ENCODE measurements around the gene PRKN. TPM values are rescaled to one million over a fixed set of nuclear protein-coding genes. Genes with fewer than 3 reads are reported as not detected.

PRKN gene
- total and polyA plus RNA-seq, 2 experiments from 2014 or later, result 2.3 to 3.9 TPM

DNA sequence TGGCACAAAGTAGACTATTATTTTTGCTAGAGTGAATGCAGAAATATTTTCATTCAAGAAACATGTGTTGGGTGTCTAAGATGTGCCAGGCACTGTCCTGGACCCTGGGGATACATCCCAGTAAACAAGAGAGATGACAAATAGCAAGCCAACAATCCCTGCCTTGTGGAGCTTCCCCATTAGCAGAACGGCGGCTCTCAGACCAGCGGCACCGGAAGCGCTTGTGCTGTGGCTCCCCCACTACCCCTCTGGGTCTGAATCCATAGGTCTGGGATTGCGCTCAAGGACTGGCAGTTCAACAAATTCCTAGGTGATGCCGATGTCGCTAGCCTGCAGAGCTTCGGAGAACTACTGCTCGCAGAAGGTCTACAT, 1355.2 kb downstream of the PRKN start:
- H3K4me1 ChIP-seq (ENCODE audit: insufficient read depth), result no peaks in the 10 kb centered on the region
- H3K4me3 ChIP-seq, result no peak overlapping the region
- TF ChIP-seq, protein P1, sequence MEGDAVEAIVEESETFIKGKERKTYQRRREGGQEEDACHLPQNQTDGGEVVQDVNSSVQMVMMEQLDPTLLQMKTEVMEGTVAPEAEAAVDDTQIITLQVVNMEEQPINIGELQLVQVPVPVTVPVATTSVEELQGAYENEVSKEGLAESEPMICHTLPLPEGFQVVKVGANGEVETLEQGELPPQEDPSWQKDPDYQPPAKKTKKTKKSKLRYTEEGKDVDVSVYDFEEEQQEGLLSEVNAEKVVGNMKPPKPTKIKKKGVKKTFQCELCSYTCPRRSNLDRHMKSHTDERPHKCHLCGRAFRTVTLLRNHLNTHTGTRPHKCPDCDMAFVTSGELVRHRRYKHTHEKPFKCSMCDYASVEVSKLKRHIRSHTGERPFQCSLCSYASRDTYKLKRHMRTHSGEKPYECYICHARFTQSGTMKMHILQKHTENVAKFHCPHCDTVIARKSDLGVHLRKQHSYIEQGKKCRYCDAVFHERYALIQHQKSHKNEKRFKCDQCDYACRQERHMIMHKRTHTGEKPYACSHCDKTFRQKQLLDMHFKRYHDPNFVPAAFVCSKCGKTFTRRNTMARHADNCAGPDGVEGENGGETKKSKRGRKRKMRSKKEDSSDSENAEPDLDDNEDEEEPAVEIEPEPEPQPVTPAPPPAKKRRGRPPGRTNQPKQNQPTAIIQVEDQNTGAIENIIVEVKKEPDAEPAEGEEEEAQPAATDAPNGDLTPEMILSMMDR (IDR thresholded peaks at IDR 0.05; ENCODE audit: poor library complexity), result no peak
- TF ChIP-seq EZH2phosphoT487 (IDR thresholded peaks at IDR 0.05; ENCODE audit: low read depth, severe bottlenecking, unreplicated experiment), result no peak
- no peak overlapping the region for H3K27ac ChIP-seq
- no peaks in the 10 kb centered on the region for H4K20me1 ChIP-seq (ENCODE audit: insufficient read depth, poor library complexity, severe bottlenecking)
- no peaks in the 10 kb centered on the region for H3K9me3 ChIP-seq (ENCODE audit: low read depth)
- H3K79me2 ChIP-seq, result no peaks in the 10 kb centered on the region
- H3K27me3 ChIP-seq, result no peaks in the 10 kb centered on the region
- no peak for DNase-seq (ENCODE audit: low spot score)
- WGBS (ENCODE audit: low lambda C conversion rate, missing lambda C conversion rate), result 93% methylated on average over 10 of the region's 10 CpGs
- no peaks in the 10 kb centered on the region for H3K9me2 ChIP-seq (replicated peaks; ENCODE audit: insufficient read depth)
- no peak overlapping the region for H3K4me2 ChIP-seq
- no peak overlapping the region for H2AFZ ChIP-seq
- H3K36me3 ChIP-seq (replicated peaks; ENCODE audit: insufficient read depth, low read depth), result no peaks in the 10 kb centered on the region

- 42% methylated on average over 9 of the region's 9 CpGs for WGBS (ENCODE audit: low lambda C conversion rate, missing lambda C conversion rate)
- H3K4me1 ChIP-seq (ENCODE audit: insufficient read depth), result no peaks in the 10 kb centered on the region
- no peak for TF ChIP-seq EZH2phosphoT487 (IDR thresholded peaks at IDR 0.05; ENCODE audit: low read depth, severe bottlenecking, unreplicated experiment)
- TF ChIP-seq EZH2 (IDR thresholded peaks at IDR 0.05; ENCODE audit: borderline replicate concordance), result no peak
- TF ChIP-seq, protein P1 (IDR thresholded peaks at IDR 0.05; ENCODE audit: poor library complexity), result peak; percentile 94
Measured at GRCh38 chr6:161370880-161371279, 1356.7 kb downstream of the PRKN start.

GRCh38 chr6:161369339-161369738, 1358.2 kb downstream of the PRKN start:
- no peak overlapping the region for H2AFZ ChIP-seq
- no peaks in the 10 kb centered on the region for H4K20me1 ChIP-seq (ENCODE audit: insufficient read depth, poor library complexity, severe bottlenecking)
- peak; percentile 72 for DNase-seq (ENCODE audit: low spot score)
- no peaks in the 10 kb centered on the region for H3K79me2 ChIP-seq
- no peak overlapping the region for H3K4me2 ChIP-seq
- no peaks in the 10 kb centered on the region for H3K9me3 ChIP-seq (ENCODE audit: low read depth)
- WGBS (ENCODE audit: low lambda C conversion rate, missing lambda C conversion rate), result 83% methylated on average over 13 of the region's 13 CpGs
- no peaks in the 10 kb centered on the region for H3K4me1 ChIP-seq (ENCODE audit: insufficient read depth)
- H3K27ac ChIP-seq, result no peak overlapping the region
- no peaks in the 10 kb centered on the region for H3K27me3 ChIP-seq
- H3K4me3 ChIP-seq, result no peak overlapping the region
- no peaks in the 10 kb centered on the region for H3K36me3 ChIP-seq (replicated peaks; ENCODE audit: insufficient read depth, low read depth)
- no peaks in the 10 kb centered on the region for H3K9me2 ChIP-seq (replicated peaks; ENCODE audit: insufficient read depth)
- TF ChIP-seq EZH2 (IDR thresholded peaks at IDR 0.05; ENCODE audit: borderline replicate concordance) (no peak), EZH2phosphoT487 (IDR thresholded peaks at IDR 0.05; ENCODE audit: low read depth, severe bottlenecking, unreplicated experiment) (no peak)
- TF ChIP-seq, protein P1 (IDR thresholded peaks at IDR 0.05; ENCODE audit: poor library complexity), result no peak

More at GRCh38 chr6:161370880-161371279, 1356.7 kb downstream of the PRKN start:
- Histone ChIP-seq H2AFZ (no peak overlapping the region), H3K79me2 (no peaks in the 10 kb centered on the region), H3K9me2 (replicated peaks; ENCODE audit: insufficient read depth) (no peaks in the 10 kb centered on the region), H3K4me2 (no peak overlapping the region), H3K27me3 (no peaks in the 10 kb centered on the region), H3K27ac (no peak overlapping the region), H4K20me1 (ENCODE audit: insufficient read depth, poor library complexity, severe bottlenecking) (no peaks in the 10 kb centered on the region), H3K9me3 (ENCODE audit: low read depth) (no peaks in the 10 kb centered on the region), H3K4me3 (no peak overlapping the region), H3K36me3 (replicated peaks; ENCODE audit: insufficient read depth, low read depth) (no peaks in the 10 kb centered on the region)
- peak; percentile 85 for DNase-seq (ENCODE audit: low spot score)

GRCh38 chr6:161368514-161368913, 1359.1 kb downstream of the PRKN start:
- no peaks in the 10 kb centered on the region for H3K9me3 ChIP-seq (ENCODE audit: low read depth)
- no peak overlapping the region for H2AFZ ChIP-seq
- H3K4me3 ChIP-seq, result no peak overlapping the region
- no peaks in the 10 kb centered on the region for H3K27me3 ChIP-seq
- WGBS (ENCODE audit: low lambda C conversion rate, missing lambda C conversion rate), result 100% methylated on average over 7 of the region's 7 CpGs
- H3K9me2 ChIP-seq (replicated peaks; ENCODE audit: insufficient read depth), result no peaks in the 10 kb centered on the region
- no peaks in the 10 kb centered on the region for H3K79me2 ChIP-seq
- H4K20me1 ChIP-seq (ENCODE audit: insufficient read depth, poor library complexity, severe bottlenecking), result no peaks in the 10 kb centered on the region
- H3K36me3 ChIP-seq (replicated peaks; ENCODE audit: insufficient read depth, low read depth), result no peaks in the 10 kb centered on the region
- TF ChIP-seq, protein P1 (IDR thresholded peaks at IDR 0.05; ENCODE audit: poor library complexity), result no peak
- no peak for TF ChIP-seq EZH2phosphoT487 (IDR thresholded peaks at IDR 0.05; ENCODE audit: low read depth, severe bottlenecking, unreplicated experiment)
- no peak for TF ChIP-seq EZH2 (IDR thresholded peaks at IDR 0.05; ENCODE audit: borderline replicate concordance)
- no peak for DNase-seq (ENCODE audit: low spot score)
- no peak overlapping the region for H3K27ac ChIP-seq
- no peaks in the 10 kb centered on the region for H3K4me1 ChIP-seq (ENCODE audit: insufficient read depth)
- no peak overlapping the region for H3K4me2 ChIP-seq
